Keratinocyte (primary cell): ENCODE results near the gene OSTF1. TPM values are rescaled to one million over a fixed set of nuclear protein-coding genes. Genes with fewer than 3 reads are reported as not detected.

ENCODE experiments used
- DNase-seq: peaks from one replicate; pipeline ENCODE4 v3.0.0-alpha.2; 2011; ENCODE audit warnings: low read depth, missing footprints, low spot score
- FAIRE-seq: peaks from 2 replicates; lab custom pipeline; 2011; peaks lifted over from hg19 to GRCh38; lab: Jason Lieb, UNC
- H2AFZ ChIP-seq: 2 replicates; pipeline ENCODE4 v1.6.0; 2012; ENCODE audit warnings: low read length, control low read depth, inconsistent platforms; ENCODE audit not compliant: control insufficient read depth
- H3K27ac ChIP-seq: 2 replicates; pipeline ENCODE4 v1.5.1; 2011; ENCODE audit warnings: low read length; ENCODE audit not compliant: control insufficient read depth, insufficient read depth
- H3K27me3 ChIP-seq: 3 replicates; pipeline ENCODE4 v1.6.0; 2011; ENCODE audit warnings: low read length; ENCODE audit not compliant: control insufficient read depth, insufficient read depth; ENCODE audit errors: extremely low read depth
- H3K36me3 ChIP-seq, 2 experiments: 2 replicates in 1 of 2; 3 replicates in 1 of 2; pipeline ENCODE4 v1.5.1; 2011; ENCODE audit warnings: low read length in 2 of 2, mild to moderate bottlenecking in 1 of 2; ENCODE audit not compliant: control insufficient read depth in 2 of 2, insufficient read depth in 2 of 2; ENCODE audit errors: extremely low read depth in 1 of 2
- H3K4me1 ChIP-seq: 3 replicates; pipeline ENCODE4 v1.5.1; 2011; ENCODE audit warnings: low read length; ENCODE audit not compliant: control insufficient read depth, insufficient read depth; ENCODE audit errors: extremely low read depth
- H3K4me2 ChIP-seq: 3 replicates; pipeline ENCODE4 v1.6.0; 2011; ENCODE audit warnings: low read depth, low read length; ENCODE audit not compliant: control insufficient read depth, insufficient read depth; ENCODE audit errors: extremely low read depth
- H3K4me3 ChIP-seq, 3 experiments: fragments of 200-600 bp in 1 of 3; sonication (generic) in 1 of 3; 2 replicates in 2 of 3; 3 replicates in 1 of 3; pipeline ENCODE4 v1.5.1; 2011 to 2016; ENCODE audit warnings: low read length in 3 of 3, mild to moderate bottlenecking in 3 of 3, control low read depth in 2 of 3, inconsistent platforms in 1 of 3, low read depth in 1 of 3, mixed read lengths in 1 of 3, mixed run types in 1 of 3, moderate library complexity in 1 of 3; ENCODE audit not compliant: control insufficient read depth in 2 of 3, insufficient read depth in 2 of 3; ENCODE audit errors: extremely low read depth in 1 of 3
- H3K79me2 ChIP-seq: 2 replicates; pipeline ENCODE4 v1.6.0; 2012; ENCODE audit warnings: low read length; ENCODE audit not compliant: control insufficient read depth, insufficient read depth
- H3K9ac ChIP-seq: 3 replicates; pipeline ENCODE4 v1.6.0; 2011; ENCODE audit warnings: low read length; ENCODE audit not compliant: control insufficient read depth, insufficient read depth; ENCODE audit errors: extremely low read depth
- H3K9me1 ChIP-seq: 3 replicates; pipeline ENCODE4 v1.6.0; 2011; ENCODE audit warnings: low read length; ENCODE audit not compliant: control insufficient read depth, insufficient read depth; ENCODE audit errors: extremely low read depth
- H3K9me3 ChIP-seq: 2 replicates; pipeline ENCODE4 v1.5.1; 2012; ENCODE audit warnings: low read depth, low read length; ENCODE audit not compliant: control insufficient read depth
- H4K20me1 ChIP-seq: 3 replicates; pipeline ENCODE4 v1.6.0; 2011; ENCODE audit warnings: low read length; ENCODE audit not compliant: control insufficient read depth, insufficient read depth; ENCODE audit errors: extremely low read depth
- CTCF ChIP-seq, 3 experiments: IDR thresholded peaks in 1 of 3; conservative IDR thresholded peaks in 1 of 3; optimal IDR thresholded peaks in 1 of 3; 2 replicates in 2 of 3; 3 replicates in 1 of 3; pipeline versions ENCODE3 to v1.5.1; 2011; ENCODE audit warnings: low read length in 3 of 3, mild to moderate bottlenecking in 3 of 3, moderate library complexity in 2 of 3, control low read depth in 1 of 3, inconsistent platforms in 1 of 3; ENCODE audit not compliant: insufficient read depth in 2 of 3; ENCODE audit errors: extremely low read depth in 1 of 3
- EZH2 ChIP-seq: IDR thresholded peaks from one replicate; pipeline ENCODE4 v1.6.1; 2012; ENCODE audit warnings: inconsistent platforms, mild to moderate bottlenecking, low read length, moderate library complexity
- dilution Hi-C: fragments of 300-500 bp; cut with MboI; formaldehyde crosslinking; loops from one replicate; pipeline ENCODE4 v1.7.0; 2020; ENCODE audit warnings: low sequenced_read_pairs; ENCODE audit not compliant: extremely low pct_ligation_motif_present
- polyA plus RNA-seq, 5 experiments: library from polyadenylated mRNA; depleted of rRNA in 3 of 5; stranded (reverse) in 3 of 5; stranded (forward) in 1 of 5; unstranded in 1 of 5; fragments of >200 nt; gene quantifications; 1 replicate in 1 of 5; 2 replicates in 3 of 5; 3 replicates in 1 of 5; pipeline versions ENCODE4 v1.2.1 to v1.2.3, GENCODE V29; 2011 to 2012; ENCODE audit warnings: missing spikeins in 2 of 5, low read depth in 1 of 5, low replicate concordance in 1 of 5

OSTF1 gene
- polyA plus RNA-seq, 1 donor (not counting 4 experiments of a cell fraction or from before 2014, with no cell fraction given), result 39.2 TPM

DNA sequence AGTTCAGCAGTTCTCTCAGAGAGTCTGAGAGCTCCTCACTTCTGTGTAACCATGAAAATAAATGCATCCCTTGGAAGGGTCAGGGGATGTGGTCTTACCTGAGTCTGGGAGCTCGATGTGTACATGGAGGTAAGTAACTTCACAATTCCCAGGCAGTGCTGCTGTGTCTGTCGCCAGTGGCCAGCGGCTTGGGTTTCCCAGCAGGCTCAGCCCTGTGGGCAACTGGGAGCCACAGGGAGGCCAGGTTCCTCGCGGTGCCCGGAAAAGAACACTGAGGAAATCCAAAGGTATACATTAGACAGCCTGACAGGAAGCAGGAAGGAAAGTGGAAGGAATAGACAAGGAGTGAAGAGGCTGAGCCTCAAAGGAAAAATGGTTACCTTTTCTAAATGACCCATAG lies 62.2 kb downstream of the OSTF1 start:
- no peaks in the 10 kb centered on the region for H3K9me1 ChIP-seq
- dilution Hi-C loops, result no loop called here
- no peak overlapping the region for H2AFZ ChIP-seq
- H3K79me2 ChIP-seq, result no peaks in the 10 kb centered on the region
- H3K4me2 ChIP-seq, result no peak overlapping the region
- TF ChIP-seq EZH2 (no peak), CTCF (optimal IDR thresholded peaks at IDR 0.05 in 1 of 3, IDR thresholded peaks at IDR 0.05 in 1 of 3, conservative IDR thresholded peaks at IDR 0.05 in 1 of 3; ENCODE audit: extremely low read depth in 1 of 3, insufficient read depth in 2 of 3, low read length in 3 of 3) (no peak)
- no peak overlapping the region for H3K4me3 ChIP-seq
- no peak overlapping the region for H3K27ac ChIP-seq
- no peak for DNase-seq
- H3K9ac ChIP-seq, result no peak overlapping the region
- no peaks in the 10 kb centered on the region for H3K9me3 ChIP-seq
- no peak for FAIRE-seq
- peaks cover 0 to 8% of the 10 kb centered on the region in 2 experiments for H3K36me3 ChIP-seq
- no peaks in the 10 kb centered on the region for H3K4me1 ChIP-seq
- no peaks in the 10 kb centered on the region for H3K27me3 ChIP-seq
- no peaks in the 10 kb centered on the region for H4K20me1 ChIP-seq

DNA sequence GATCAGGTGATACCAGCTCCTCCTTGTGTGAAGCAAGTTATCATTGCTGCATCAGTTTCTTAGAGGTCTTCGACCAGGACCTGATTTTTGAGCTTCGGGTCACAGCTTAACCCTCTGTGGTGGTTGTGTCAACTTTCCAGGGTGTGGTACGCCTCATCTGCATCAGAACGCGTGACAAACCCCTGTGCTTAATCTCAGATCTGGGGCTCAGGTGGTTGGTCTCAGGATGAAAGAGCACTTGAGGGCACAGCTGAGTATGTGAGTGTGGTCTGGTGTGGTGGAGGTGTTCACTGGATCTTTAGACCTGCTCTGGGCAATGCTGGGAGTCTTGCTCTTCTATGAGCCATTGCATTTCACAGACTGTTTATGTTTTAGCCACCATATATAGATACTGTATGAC lies 64.1 kb downstream of the OSTF1 start:
- FAIRE-seq, result no peak
- no peaks in the 10 kb centered on the region for H3K4me1 ChIP-seq
- H3K36me3 ChIP-seq, result peaks cover 0 to 9% of the 10 kb centered on the region in 2 experiments
- dilution Hi-C loops, result no loop called here
- no peaks in the 10 kb centered on the region for H3K27me3 ChIP-seq
- no peaks in the 10 kb centered on the region for H4K20me1 ChIP-seq
- H3K9ac ChIP-seq, result no peak overlapping the region
- no peaks in the 10 kb centered on the region for H3K9me3 ChIP-seq
- no peak for DNase-seq
- H3K79me2 ChIP-seq, result no peaks in the 10 kb centered on the region
- no peak overlapping the region for H3K27ac ChIP-seq
- H3K4me2 ChIP-seq, result no peak overlapping the region
- H3K4me3 ChIP-seq, result no peak overlapping the region
- TF ChIP-seq EZH2, result no peak
- TF ChIP-seq CTCF (optimal IDR thresholded peaks at IDR 0.05 in 1 of 3, IDR thresholded peaks at IDR 0.05 in 1 of 3, conservative IDR thresholded peaks at IDR 0.05 in 1 of 3; ENCODE audit: extremely low read depth in 1 of 3, insufficient read depth in 2 of 3, low read length in 3 of 3), result no peak
- no peaks in the 10 kb centered on the region for H3K9me1 ChIP-seq
- no peak overlapping the region for H2AFZ ChIP-seq
